NCI-H187 treated with DMSO at 0.1 percent for 48 hours (cell line): ENCODE measurements around the gene GPR157.
"Not testable (repeated sequence)": the region's sequence is repeated elsewhere in the genome, so short reads cannot be mapped to it uniquely, and the experiment has no call there.

ENCODE experiments used
- DNase-seq: peaks from one replicate; lab custom pipeline; 2025; lab: John Stamatoyannopoulos, UW

The GPR157 gene

DNA sequence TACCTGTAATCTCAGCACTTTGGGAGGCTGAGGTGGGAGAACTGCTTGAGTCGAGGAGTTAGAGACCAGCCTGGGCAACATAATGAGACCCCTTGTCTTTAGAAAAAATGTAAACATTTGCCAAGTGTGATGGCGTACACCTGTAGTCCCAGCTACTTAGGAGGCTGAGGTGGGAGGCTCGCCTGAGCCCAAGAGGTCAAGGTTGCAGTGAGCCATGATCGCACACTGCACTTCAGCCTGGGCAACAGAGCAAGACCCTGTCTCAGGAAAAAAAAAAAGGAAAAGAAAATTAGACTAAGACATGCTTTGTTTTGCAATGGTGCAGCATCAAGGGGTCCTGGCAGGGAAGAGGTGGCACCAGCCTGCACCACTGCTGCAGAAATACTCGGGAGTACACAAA is 16.8 kb upstream of the GPR157 start:
- no peak for DNase-seq

DNA sequence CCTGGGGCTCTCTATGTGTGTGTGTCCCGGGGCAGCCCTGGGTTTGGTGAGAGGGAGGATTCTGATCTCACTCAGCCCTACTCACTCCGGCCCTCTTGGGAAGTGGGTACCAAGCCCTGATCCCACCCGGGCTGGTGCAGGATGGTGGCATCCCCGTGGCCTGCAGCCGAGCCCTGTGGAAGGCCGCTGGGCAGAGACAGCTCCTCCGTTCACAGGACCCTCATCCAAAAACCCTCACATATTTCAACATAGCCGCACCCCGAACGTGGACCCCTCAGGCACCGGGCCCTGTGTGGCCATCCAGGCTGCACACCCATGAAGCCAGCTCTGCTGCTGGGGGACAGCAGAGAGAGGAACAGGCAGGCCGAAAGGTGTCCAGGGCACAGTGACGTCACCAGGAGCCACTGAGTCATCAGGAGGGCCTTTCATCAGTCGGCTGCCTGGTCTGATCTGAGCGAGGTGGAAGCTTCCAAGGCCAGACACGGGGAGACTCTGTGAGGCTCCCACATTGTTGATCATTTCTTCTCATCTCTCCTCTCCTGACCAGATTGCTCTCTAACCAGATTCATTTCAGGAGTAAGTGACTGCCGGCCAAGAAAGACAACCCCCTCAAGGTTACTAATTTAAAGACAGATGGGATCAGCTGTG is 16.2 kb upstream of the GPR157 start:
- no peak for DNase-seq

DNA sequence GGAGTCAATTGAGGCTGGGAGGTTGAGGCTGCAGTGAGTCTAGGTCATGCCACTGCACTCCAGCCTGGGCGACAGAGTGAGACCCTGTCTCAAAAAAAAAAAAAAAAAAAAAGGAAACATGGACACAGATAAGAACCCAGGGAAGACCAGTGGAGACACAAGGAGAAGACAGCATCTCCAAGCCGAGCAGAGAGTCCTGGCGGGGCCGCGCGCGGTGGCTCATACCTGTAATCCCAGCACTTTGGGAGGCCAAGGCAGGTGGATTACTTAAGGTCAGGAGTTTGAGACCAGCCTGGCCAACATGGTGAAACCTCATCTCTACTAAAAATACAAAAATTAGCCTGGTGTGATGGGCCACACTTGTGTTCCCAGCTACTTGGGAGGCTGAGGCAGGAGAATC is 15.6 kb upstream of the GPR157 start:
- not testable (repeated sequence) for DNase-seq

DNA sequence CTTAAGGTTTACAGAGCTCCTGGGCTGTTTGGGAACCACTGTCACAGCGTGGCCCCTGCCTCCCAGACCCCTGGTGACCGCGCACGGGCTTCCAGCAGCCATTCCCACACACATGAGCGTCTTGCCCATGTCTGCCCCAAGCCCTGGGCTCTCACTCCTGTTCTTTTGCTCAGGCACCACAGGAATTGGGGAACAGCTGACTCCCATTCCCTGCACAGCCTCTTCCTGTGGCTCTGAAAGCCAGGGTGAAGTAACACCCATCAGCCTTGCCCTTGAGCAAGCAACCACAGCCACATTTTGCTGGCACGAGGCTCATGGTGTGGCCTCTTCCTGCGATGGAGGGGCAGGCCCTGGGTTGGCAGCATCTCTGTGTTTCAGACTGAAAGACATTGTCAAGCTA is 14.3 kb upstream of the GPR157 start:
- no peak for DNase-seq

DNA sequence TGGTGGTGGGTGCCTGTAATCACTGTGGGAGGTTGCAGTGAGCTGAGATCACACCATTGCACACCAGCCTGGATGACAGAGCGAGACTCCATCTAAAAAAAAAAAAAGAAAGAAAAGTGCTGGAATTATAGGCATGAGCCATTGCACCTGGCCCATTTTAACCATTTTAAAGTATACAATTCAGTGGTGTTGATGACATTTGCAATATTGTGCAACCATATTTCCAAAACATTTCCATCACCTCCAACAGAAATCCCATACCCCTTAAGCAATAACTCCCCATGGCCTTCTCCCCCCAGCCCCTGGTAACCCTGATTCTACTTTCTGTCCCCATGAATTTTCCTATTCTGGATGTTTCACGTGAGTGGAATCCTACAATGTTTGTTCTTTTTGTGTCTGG is 11.0 kb upstream of the GPR157 start:
- DNase-seq = no peak

DNA sequence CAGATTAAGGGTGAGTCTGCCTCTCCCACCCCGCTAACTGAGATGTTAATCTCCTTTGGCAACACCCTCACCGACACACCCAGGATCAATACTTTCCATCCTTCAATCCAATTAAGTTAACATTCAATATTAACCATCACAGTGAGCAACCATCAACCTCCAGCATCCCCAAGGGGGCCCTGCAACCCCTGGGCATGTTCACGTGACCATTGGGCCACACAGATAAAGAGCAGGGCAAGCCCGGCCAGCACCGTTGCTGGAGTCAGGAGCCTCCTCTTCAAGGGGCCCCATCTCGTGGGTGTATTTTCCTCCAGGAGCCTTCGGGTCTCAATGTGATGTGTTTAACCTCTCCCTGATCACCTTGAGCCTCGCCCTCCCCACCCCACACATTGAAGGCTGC is 8.0 kb upstream of the GPR157 start:
- DNase-seq = no peak

DNA sequence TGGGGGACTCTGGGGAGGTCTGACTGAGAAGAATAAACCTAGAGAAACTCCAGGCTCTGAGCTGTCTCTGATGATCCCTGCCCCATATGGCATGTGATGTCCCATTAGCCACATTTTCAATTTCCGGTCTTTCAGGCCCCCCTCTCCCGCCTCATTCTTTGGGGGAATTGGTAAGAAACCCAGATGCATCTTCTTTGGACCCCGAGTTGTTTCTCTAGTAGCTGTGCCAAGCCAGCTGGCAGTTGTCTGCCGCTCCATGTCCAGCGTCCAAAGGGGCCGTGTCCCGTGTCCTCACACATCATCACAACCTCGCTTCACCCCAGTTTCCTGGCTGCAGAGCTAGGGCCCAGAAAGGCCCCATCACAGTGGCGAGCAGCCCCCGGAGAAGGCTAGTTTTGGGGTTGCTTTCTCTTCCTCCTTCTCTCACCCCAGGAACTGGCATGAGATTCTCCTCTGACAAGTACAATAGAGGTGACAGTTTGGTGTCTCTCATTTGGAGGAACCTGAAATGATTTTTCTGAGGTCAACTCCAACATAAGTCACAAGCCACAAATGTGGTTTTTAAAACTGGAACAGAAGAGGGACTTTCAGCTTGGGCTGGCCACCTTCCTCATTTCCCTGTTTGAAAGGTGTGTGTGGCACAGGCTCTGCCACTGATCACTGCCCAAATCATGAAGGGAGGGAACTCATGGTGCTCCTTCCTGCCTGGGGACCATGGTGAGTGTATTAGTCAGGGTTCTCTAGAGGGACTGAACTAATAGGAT is 6.4 kb upstream of the GPR157 start:
- no peak for DNase-seq

DNA sequence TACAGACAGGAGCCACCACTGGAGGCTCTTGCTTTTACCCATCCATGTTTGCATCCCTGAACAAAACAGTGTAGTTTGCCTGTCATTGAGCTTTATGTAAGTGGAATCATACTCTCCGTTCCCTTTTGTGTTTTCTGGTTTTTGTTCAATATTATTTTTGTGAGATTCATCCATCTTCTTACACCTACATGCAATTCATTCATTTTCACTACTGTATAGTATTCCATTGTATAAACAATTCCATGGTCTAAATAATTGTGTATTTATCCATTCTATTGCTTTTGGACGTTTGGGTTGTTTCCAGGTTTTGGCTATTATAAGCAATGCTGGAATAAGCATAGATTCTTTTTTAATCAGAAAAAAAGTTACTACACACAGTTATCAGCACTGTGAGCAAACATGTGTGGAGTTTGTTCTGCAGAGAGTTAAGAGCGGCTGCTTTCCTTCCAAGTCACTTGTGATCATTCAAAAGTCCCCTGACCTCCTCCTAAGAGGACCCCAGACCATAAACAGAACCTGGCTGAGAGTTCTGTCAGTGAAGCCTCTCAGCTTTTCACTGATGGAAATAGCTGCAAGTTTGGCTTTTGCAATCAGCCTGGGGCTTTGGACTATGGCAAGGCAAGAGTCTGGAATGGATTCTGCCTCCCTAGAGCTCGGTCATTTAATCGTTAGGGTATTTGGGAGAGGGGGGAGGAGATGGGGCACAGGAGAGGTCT is 5.1 kb upstream of the GPR157 start:
- no peak for DNase-seq

DNA sequence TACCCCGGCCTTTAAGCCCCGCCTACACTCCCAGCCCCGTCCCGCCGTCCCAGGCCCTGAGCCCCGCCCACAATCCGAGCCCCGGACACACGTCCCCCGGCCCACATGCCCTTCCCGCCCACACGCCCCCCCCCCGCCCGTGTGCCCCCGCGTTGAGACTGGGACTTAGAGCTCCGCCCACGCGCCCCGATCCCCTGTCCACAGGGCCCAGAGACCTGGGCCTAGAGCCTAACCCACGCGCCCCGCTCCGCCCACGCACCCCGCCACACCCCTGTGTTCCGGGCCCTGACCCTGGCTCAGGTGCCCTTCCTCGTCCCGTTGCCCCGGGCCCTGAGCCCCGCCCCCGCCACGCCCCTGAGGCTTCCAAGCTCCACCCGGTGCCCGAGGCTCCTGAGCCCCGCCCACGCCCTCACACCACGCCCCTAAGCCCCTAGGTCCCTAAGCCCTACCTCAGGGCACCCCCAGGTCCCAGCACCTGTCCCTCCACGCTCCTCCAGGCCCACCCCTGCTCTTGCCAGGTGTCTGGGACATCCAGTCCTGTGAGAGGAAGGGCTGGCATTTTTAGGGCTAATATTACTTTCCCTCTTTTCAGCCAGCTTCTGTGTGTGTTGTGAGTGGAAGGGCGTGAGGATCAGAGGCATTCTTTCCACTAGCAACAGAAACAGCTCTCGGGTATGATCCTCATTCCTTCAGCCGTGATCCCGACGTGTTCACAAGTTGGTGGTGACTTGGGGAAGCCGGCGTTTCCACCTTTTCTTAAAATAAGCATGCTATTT is 552 bp upstream of the GPR157 start:
- no peak for DNase-seq

DNA sequence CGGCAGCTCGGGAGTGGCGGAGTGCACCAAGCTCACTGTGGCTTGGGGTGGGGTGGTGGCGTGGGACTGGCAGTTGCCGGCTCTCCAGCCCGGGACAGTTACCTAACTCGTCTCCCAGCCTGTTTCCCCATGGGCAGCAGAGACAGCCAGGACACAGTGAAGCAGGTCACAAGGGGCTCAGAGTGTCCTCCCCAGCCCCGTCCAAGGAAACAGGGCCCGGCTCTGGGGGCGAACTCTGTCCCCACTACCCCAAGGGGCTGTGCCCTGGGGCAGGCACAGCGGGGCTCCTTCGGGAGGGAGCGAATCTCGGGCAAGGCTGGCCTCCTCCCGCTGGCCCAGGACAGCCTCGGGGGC is 759 bp downstream of the GPR157 start:
- DNase-seq = no peak

DNA sequence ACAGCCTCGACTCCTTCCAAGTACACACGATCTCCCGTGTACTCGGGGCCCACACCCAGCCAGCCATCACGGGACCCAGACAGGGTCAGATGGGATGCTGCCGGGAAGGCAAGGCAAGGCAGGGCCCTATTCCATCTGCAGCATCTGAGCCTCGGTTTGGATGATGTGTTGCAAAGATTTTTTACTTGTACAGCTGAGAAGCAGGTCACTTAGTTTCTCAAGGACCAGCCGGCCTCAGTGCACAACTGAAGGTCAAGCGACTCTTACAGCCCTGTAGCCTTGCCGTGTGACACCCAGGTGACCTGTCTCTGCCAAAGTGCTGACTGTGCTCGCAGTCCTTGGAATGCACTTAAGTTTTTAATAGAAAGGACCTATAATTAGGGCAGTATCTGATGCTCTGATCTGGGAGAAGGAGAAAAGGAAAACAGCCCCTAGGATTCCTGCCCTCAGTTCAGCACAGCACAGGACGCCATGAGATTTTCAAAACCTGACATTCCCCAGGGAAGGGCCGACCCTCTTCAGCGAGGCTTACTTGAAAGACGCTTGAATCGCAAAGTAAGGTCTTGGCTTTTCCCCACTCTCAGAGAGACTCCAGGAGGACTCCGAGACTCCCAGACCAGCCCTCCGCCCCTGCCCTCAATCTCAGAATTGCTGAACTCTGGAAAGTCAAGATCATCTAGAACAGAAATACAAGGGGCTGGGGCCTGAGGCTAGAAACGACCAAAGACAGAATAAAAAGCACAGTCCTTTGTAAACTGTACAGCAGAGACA is 1.3 kb downstream of the GPR157 start:
- no peak for DNase-seq

DNA sequence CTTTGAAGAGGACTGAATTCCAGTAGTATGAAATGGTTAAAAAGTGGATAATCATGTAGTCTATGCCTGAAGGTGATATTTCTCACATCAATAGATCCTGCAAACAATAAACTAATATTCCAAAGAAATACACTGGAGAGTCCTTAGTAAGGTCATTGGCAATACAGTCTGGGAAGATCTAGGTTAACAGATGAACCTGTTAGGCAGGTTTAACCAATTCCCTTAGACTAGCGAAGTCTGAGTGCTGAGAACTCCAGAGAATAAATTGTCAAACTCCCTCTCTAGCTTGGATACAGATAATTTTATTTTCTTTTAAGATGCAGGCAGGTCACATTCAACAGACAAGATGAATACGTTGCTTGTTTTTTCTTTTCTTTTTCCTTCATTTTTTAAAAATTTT is 2.4 kb downstream of the GPR157 start:
- DNase-seq = no peak

DNA sequence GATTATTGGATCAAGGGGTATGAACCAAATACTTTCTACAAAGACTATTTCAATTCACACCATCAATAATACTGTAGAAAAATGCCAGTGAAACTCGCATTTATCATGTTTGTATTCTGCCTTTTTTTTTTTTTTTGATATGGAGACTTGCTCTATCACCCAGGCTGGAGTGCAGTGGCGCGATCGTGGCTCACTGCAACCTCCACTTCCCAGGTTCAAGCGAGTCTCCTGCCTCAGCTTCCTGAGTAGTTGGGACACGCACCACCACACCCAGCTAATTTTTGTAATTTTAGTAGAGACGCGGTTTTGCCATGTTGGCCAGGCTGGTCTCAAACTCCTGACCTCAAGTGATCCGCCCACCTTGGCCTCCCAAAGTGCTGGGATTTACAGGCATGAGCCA is 3.1 kb downstream of the GPR157 start:
- not testable (repeated sequence) for DNase-seq

DNA sequence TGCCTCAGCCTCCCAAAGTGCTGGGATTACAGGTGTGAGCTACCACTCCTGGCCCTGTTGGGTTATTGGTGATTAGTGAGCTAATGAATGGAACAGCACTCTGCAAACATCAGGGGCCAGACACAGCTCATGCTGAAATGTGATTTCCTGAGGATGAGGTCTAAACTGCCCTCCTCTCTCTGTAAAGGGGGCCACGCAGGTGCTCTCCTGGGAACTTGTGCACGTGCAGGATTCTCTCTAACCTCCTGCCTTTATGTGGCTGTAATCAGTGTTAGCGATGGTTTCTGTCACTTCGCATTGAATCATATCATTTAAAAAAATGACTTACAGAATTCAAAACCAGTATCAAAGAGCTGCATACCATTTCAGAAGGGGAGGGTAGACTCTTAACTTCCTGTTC is 3.6 kb downstream of the GPR157 start:
- DNase-seq = no peak

DNA sequence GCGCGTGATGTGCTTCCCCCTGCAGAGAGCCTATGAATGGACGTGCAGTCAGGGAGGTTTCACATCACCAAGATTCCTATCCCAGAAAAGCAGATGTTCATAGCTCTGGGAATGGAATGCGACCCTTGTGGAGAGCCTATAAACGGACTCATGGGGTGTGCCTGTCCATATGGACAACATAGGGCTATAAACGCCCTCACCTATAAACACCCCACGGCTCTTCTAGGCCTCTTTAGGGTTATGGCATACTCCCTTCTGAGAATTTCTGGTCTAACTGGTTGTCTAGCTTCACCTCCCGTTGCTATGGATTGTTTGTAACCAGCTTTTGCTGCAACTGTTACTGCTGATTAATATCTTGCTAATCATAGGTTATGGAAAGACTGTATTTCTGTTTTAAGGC is 4.5 kb downstream of the GPR157 start:
- DNase-seq = not testable (repeated sequence)

DNA sequence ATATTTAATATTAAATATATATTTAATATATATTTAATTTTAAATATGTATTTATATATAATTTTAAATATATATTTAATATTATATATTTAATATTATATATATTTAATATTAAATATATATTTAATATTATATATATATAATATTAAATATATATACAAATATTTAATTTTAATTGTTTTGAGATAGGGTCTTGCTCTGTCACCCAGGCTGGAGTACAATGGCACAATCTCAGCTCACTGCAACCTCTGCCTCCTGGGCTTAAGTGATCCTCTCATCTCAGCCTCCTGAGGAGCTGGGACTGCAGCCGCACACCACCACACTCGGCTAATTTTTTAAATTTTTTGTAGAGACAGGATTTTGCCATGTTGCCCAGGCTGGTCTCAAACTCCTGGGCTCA is 5.2 kb downstream of the GPR157 start:
- not testable (repeated sequence) for DNase-seq

DNA sequence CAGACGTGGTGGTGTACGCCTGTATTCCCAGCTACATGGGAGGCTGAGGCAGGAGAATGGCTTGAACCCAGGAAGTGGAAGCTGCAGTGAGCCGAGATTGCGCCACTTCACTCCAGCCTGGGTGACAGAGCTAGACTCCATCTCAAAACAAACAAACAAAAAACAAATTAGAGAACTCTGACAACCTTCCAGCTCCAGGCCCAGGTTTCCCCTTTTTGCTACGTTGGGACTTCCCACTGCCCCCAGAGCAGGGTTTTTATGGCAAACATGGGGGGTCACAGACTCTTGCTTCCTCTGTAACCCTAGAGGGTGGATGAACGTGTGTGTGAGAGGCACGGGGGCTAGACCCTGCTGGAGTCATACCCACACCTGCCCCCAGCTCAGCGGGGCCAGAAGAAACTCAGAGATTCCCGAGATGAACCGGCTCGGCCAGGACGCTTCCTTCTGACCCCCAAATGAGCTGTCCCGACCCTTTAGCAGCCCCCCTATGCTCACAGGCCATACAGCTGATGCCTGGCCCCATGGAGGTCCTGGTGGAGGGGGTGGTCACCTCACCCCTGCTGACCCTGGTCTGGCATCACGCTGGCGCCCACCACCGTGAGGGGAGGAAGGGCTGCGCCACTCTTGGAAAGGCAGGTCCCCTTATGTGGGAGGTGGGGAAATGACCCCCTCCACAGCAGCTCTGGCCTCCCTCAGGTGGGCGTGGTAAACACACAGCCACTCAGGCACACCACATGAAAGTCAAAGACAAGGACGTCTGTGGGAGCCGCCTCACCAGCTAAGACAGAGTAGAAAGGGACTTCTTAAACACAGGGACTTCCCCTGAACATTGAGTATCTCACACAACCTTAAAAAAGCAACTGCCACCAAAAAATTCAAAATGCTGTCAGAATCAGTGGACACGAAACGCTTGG is 7.1 kb downstream of the GPR157 start:
- no peak for DNase-seq

DNA sequence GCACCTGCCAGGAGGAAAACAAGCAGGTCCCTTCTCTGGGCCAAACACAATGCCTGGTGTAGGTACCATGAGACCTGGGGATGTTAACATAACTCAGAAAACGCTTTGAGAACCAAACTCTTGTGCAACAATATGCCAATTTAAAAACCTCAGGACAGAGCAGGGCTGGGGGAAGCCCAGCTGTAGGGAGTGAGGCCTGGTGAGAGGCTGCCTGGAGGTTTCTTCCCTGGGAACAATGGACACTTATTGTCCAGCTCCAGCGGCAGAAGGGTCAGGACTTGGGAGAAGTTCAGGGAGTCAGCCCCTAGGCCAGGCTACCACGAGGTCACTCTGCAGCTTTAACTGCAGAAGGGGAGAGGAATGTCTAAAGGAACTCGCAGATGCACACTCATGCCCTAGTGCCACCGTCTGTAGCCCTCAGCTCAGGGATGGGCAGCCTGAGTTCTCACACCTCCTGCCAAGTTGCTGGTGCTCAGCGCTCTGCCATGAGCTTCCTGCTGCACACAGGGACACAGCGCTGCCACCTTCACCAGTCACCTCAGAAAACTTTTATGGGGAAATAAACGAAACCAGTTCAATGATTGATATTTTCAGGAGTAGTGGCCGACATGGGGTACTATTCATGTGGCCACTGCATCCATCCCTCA is 8.5 kb downstream of the GPR157 start:
- DNase-seq = no peak

DNA sequence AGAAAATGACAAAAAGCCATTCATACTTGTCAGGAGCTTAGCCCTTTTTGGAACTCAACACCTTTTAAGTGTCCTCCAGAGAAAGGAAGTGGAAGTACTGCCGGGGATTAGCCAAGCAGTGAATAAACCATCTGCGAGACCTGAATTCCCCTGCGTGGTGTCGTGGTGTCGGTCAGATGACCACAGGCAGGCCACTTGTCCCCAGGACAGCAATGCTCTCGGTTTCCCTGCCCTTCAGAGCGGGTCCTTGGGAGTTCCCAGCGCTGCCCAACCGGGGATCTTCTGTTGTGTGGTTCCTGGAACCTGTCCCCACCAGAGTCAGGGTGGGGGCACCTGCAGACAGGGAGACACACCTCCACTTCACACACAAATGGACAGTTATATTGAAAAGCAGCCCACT is 9.2 kb downstream of the GPR157 start:
- no peak for DNase-seq

DNA sequence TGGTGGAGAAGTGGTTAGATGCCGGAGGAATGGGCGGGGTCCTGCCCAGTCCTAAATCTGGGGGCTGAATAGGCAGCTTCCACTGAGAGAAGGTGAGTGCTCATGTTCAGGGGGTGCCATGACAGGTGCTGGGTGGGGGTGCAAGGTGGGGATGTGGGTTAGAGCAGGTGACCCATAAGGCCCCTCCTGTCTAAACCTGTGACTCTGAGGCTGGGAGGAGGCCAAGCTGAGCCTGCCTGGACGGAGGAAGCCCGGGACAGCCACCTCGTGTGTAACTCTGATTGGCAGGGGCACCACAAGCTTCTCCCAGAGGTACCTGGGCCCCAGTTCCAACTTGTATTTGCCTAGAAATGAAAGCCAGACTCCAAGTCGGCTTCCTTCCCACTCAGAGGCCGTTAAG is 10.7 kb downstream of the GPR157 start:
- DNase-seq = no peak
